ENCODE data around the gene WDR73. TPM values are rescaled to one million over a fixed set of nuclear protein-coding genes. Genes with fewer than 3 reads are reported as not detected.

The WDR73 gene
- total and polyA plus RNA-seq, 2 donors (not counting 3 experiments of a cell fraction or from before 2014, with no cell fraction given), result 29.0 to 29.1 TPM

- ChIA-PET CTCF (interaction anchor here (0.6 kb wide), 1 partner anchor 41 kb away, joined by 3 read pairs; the partner anchor contains the start of gene NMB), POLR2A (no interaction called here)
- dilution Hi-C loops (cut with MboI; ENCODE audit: extremely low pct_ligation_motif_present, low sequenced_read_pairs) (no loop called here), intact Hi-C loops (cut with micrococcal nuclease) (no loop called here)
- DNase-seq (ENCODE audit: low read depth, low spot score) (no peak), FAIRE-seq (no peak)
- H3K4me3 ChIP-seq (replicated peaks in 1 of 3; ENCODE audit: insufficient read depth in 1 of 3, low read depth in 1 of 3, low read length in 3 of 3), result no peak overlapping the region
- no peaks in the 10 kb centered on the region for H3K36me3 ChIP-seq (ENCODE audit: control insufficient read depth in 2 of 2, extremely low read depth in 1 of 2, insufficient read depth in 2 of 2, low read length in 2 of 2)
- no peaks in the 10 kb centered on the region for H3K9me3 ChIP-seq (replicated peaks; ENCODE audit: control insufficient read depth, insufficient read depth, low read length)
- H4K20me1 ChIP-seq (replicated peaks; ENCODE audit: control insufficient read depth, extremely low read depth, insufficient read depth, low read length), result peaks cover 5% of the 10 kb centered on the region
- no peak overlapping the region for H3K27ac ChIP-seq (ENCODE audit: insufficient read depth, low read depth, low read length)
- peaks cover 92% of the 10 kb centered on the region for H3K79me2 ChIP-seq (ENCODE audit: control insufficient read depth, insufficient read depth, low read length)
- H3K4me1 ChIP-seq (ENCODE audit: control insufficient read depth, extremely low read depth, insufficient read depth, low read length), result no peaks in the 10 kb centered on the region
- H3K4me2 ChIP-seq (ENCODE audit: insufficient read depth, low read length), result no peak overlapping the region
- H3K27me3 ChIP-seq (ENCODE audit: control insufficient read depth in 2 of 2, insufficient read depth in 2 of 2, low read length in 2 of 2), result no peaks in the 10 kb centered on the region
- no TSS peak for BruUV-seq (replicated peaks)
- H3K9ac ChIP-seq (replicated peaks; ENCODE audit: extremely low read depth, insufficient read depth, low read length), result no peak overlapping the region
- H2AFZ ChIP-seq (ENCODE audit: low read depth, low read length), result no peak overlapping the region
- H3K9me1 ChIP-seq (replicated peaks; ENCODE audit: control insufficient read depth, extremely low read depth, insufficient read depth, low read length), result no peaks in the 10 kb centered on the region
- TF ChIP-seq EZH2 (IDR thresholded peaks at IDR 0.05; ENCODE audit: borderline replicate concordance, low read depth, low read length, severe bottlenecking) (no peak), FOS (IDR thresholded peaks at IDR 0.05; ENCODE audit: borderline replicate concordance, insufficient read depth, low read length) (no peak), POLR2AphosphoS5 (IDR thresholded peaks at IDR 0.05; ENCODE audit: insufficient read depth, low read depth, low read length) (no peak), POLR2A (IDR thresholded peaks at IDR 0.05; ENCODE audit: low read depth, low read length) (no peak), JUN (IDR thresholded peaks at IDR 0.05; ENCODE audit: borderline replicate concordance, insufficient read depth, insufficient read length, low read depth) (no peak), GATA2 (IDR thresholded peaks at IDR 0.05; ENCODE audit: insufficient read depth, insufficient read length, low read depth, low read length) (no peak), CTCF (IDR thresholded peaks at IDR 0.05; ENCODE audit: extremely low read depth in 1 of 2, insufficient read depth in 1 of 2, low read depth in 1 of 2, low read length in 2 of 2) (no peak), MYC (IDR thresholded peaks at IDR 0.05; ENCODE audit: low read depth, low read length) (no peak)
- TF ChIP-seq, protein P1, sequence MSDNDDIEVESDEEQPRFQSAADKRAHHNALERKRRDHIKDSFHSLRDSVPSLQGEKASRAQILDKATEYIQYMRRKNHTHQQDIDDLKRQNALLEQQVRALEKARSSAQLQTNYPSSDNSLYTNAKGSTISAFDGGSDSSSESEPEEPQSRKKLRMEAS (IDR thresholded peaks at IDR 0.05; ENCODE audit: insufficient read depth, insufficient read length), result no peak
Measured at GRCh38 chr15:84699538-84700191, 45.6 kb upstream of the WDR73 start.
